GM18951 (cell line): Measurements from ENCODE around the gene SUGP1.

Experiments used
- POLR2A ChIP-seq: IDR thresholded peaks from 4 replicates; pipeline ENCODE4 v1.6.1; 2011; ENCODE audit warnings: mild to moderate bottlenecking; ENCODE audit not compliant: insufficient read length, insufficient read depth; ENCODE audit errors: extremely low read depth
- in situ Hi-C: fragments of 300-500 bp; cut with MboI; formaldehyde crosslinking; loops from one replicate; pipeline ENCODE4 v1.12.0; 2022; ENCODE audit warnings: low sequenced_read_pairs, mixed read lengths, inconsistent platforms; ENCODE audit not compliant: unreplicated experiment

SUGP1 gene

DNA sequence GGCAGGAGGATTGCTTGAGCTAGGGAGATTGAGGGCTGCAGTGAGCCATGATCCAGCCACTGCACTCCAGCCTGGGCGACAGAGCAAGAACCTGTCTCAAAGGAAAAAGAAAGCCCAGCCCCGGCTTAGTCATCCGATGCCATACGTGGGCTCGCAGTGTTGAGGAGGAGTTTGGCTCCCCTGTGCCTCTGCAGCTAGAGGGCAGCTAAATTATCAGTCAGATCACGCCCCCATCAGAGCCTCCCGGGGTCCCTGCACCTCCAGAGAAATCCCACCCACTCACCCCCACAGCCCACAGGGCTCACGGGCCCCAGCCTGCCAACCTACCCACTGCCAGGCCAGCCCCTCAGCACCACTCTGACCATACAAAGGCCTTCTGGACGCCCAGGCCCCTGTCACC is 28.0 kb upstream of the SUGP1 start:
- no peak for TF ChIP-seq POLR2A
- in situ Hi-C loops: no loop called here

- TF ChIP-seq POLR2A: no peak
- in situ Hi-C loops: no loop called here
These were observed 27.2 kb upstream of the SUGP1 start for GRCh38 chr19:19347401-19348110.

DNA sequence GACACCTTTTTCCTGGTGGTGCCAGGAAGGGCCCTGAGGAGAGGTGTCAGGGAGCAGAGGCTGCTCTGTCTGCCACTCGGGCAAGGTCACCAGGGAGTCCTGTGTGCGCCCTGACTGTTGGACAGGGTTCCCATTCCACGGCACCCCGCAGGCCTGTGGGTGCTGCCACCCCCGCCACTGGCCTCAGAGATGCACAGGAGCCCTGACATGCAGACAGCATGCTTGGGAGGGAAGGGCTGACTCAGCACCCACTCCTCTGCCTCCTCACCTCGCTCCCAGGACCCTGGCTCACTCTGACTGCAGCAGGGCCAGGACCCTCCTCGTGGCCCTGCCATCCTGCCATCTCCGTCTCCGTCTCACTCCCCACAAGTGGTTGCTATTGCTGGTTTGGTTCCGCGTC is 25.7 kb upstream of the SUGP1 start:
- in situ Hi-C loops: no loop called here
- no peak for TF ChIP-seq POLR2A

- in situ Hi-C loops: no loop called here
- no peak for TF ChIP-seq POLR2A
These were observed 24.9 kb upstream of the SUGP1 start for GRCh38 chr19:19345232-19345631.

DNA sequence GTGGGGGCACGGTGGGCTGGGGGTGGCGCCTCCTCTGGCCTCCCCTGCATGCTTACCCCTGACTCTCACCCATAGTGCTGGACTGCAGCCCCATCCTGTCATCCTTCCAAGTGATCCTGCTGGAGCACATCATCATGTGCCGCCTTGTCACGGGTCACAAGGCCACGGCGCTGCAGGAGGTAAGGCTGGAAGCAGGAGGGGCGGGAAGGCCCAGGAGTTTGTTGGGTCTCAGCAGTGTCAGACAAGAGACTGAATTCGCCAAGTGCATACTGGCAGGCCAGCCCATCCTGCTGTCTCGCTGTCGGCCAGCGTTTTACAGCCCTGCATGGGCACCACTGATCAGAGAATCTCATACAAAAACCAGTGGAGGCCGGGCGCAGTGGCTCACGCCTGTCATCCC is 23.5 kb upstream of the SUGP1 start:
- in situ Hi-C loops: no loop called here

GRCh38 chr19:19343016-19343362 is 22.7 kb upstream of the SUGP1 start:
- in situ Hi-C loops: no loop called here

More for the DNA sequence above, 23.5 kb upstream of the SUGP1 start:
- no peak for TF ChIP-seq POLR2A

DNA sequence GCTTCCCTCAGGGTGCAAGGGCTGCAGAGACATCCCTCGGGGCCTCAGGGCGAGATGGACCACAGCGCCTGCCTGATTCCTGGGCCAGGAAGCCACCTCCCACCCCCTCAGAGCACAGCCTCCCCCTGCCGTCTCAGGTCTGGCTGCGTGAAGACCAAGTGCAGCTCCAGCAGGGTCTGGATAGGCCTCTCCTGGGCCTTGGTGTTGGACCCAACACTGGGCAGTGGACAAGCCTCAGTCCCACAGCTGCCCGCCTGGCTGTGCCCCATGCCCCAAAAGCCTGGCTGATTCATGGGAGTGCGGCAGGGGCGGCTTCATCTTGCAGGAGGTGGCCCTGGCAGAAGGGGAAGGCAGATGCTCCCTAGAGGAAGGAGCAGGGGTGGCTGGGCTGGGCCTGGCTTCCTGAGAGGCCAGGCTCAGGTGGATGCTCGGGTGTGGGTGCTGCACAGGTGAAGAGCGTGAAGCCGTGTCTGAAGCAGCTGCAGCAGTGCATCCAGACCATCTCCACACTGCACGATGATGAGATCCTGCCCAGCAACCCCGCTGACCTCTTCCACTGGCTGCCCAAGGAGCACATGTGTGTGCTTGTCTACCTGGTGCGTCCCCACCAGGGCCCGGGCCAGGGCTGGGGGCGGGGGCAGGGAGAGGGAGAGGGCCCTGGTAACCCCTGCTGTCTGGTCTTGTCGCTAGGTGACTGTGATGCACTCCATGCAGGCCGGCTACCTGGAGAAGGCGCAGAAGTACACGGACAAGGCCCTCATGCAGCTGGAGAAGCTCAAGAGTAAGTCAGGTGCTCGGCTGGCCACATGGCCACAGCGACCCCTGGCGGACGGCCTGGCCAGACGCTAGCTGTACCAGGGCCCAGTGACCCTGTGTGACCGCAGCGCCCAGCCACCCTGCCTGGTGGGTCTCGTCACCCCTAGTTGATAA is 22.0 kb upstream of the SUGP1 start:
- in situ Hi-C loops: no loop called here
- no peak for TF ChIP-seq POLR2A

More at GRCh38 chr19:19343016-19343362, 22.7 kb upstream of the SUGP1 start:
- TF ChIP-seq POLR2A: no peak

GRCh38 chr19:19341026-19341425 is 20.7 kb upstream of the SUGP1 start:
- TF ChIP-seq POLR2A: no peak
- in situ Hi-C loops: no loop called here

- in situ Hi-C loops: no loop called here
- no peak for TF ChIP-seq POLR2A
These were observed 17.8 kb upstream of the SUGP1 start for GRCh38 chr19:19338082-19338481.

DNA sequence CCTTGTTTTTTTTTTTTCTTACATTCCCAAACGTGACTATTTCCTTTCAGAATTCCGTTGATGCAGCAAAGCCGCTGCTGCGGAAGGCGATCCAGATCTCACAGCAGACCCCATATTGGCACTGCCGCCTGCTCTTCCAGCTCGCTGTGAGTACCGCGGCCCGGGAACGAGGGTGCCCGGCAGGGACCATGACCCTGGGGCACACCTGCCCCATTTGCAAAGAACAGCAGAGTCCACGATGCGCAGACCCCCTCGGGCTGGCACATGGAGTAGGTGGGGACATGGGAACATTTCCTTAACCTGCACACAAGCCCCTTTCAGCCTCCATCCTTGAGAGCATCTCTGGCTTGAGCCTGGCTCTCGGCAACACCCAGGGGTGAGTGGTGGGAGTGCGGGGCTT is 16.8 kb upstream of the SUGP1 start:
- no peak for TF ChIP-seq POLR2A
- in situ Hi-C loops: no loop called here

- in situ Hi-C loops: no loop called here
- no peak for TF ChIP-seq POLR2A
These were observed 16.3 kb upstream of the SUGP1 start for GRCh38 chr19:19336597-19336996.

DNA sequence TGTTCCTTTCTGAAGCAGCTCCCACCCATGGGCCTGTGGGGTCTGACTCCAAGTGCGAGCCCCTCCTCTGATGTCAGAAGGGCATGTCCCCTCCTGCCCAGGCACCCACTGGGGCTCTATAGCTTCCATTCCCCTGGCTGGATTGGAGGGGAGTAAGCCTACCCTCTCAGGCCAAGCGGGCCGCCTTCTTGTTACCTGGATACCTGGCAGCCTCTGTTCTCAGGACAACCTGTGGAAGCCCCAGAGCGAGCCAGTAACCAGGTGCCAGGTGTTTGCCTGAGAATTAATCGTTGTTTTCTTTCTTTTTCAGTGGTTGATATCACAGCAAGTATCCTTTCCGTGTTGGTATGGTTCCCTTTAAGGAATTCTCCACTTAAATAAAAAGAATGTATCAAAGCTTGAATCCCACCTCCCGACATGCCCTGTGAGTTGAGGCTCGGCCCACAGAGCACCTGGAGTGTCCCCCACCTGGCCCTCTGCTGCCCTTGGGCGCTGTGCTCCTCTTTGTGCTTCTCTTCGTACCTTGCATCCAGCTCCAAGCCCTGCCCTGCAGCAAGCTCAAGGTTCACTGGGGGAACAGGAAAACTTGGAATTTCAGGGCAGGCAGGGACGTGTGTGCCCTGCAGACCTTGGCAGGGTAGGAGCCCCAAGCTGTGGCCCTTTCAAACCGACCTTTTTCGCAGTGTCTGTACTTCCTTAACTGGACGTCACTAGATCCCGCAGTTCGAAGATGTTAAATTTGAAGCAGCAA is 15.3 kb upstream of the SUGP1 start:
- in situ Hi-C loops: no loop called here
- TF ChIP-seq POLR2A: no peak

DNA sequence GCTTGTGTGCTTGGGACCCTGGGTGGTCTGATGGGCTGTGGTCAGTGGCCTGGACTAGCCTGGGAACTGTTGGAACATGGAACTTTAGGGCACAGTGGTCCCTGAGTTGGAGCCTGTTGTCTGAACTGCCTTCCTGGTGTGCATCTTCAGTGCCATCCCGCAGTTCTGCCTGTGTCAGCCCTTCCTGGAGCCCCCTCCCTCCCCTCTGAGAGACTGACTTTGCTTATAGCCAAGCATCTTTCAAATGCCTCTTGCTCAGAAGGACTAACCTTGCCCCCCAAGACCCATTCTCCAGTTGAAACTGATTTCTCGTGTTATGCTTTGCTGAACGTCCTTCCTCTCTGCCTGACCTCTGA is 14.7 kb upstream of the SUGP1 start:
- no peak for TF ChIP-seq POLR2A
- in situ Hi-C loops: no loop called here

DNA sequence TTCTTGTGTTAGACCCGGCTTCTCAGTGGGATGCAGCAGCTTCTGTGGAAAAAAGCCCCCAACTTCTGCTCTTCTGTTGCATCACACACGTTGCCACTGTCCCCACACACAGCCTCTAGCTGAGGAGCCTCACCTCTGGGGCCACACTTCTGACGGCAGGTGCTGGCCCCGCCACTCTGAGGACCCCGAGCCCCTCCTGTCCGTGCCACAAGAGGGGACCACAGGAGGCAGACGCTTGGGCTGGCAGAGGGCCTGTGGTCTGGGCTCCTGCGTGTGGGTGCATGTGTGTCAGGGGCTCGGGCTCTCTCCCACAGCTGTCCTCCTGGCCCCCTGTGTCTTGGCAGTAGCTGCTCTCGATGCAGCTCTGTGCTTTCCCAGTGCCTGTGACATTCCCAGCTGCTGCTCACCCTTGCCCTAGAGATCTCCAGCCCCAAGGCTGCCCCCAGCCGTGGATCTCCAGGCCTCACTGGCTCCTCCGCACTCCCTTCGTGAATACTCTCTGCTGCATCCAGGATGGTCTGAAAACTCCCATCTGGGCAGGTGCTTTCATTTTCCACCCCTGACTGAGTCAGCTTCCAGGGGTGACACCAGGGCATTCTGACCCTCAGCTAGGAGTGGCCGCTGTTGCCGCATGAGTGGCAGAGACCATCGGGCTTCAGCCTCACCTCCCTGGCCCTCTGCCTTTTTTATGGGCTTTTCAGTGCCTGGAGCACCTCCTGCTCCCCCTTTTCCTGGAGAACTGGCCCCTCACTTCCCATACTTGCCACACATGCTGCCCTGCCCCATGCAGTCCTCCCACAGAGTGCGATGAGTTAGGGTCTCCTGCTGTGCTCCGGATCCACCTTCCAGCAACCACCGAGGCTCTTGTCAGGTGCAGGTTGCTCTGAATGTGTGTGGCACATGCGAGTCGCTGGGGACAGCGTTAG is 14.0 kb upstream of the SUGP1 start:
- in situ Hi-C loops: no loop called here
- TF ChIP-seq POLR2A: no peak
